Prostate gland (tissue), 2 donors: Measurements from ENCODE around the gene ANO5.

Source experiments
- CTCF ChIP-seq, 4 experiments: fragments of 200-600 bp in 2 of 4; fragments of 450-650 bp in 2 of 4; sonication (generic) in 2 of 4; IDR thresholded peaks; 1 replicate in 3 of 4; 2 replicates in 1 of 4; pipeline ENCODE4 v1.5.1; 2016 to 2019; ENCODE audit warnings: antibody characterized with exemption in 4 of 4, mild to moderate bottlenecking in 2 of 4, moderate library complexity in 2 of 4
- POLR2A ChIP-seq: fragments of 450-650 bp; IDR thresholded peaks from one replicate; pipeline ENCODE4 v1.6.1; 2016; ENCODE audit warnings: antibody characterized with exemption, mild to moderate bottlenecking

GRCh38 chr11:22161489-22161888, 31.4 kb upstream of the ANO5 start:
- TF ChIP-seq POLR2A (no peak), CTCF (IDR thresholded peaks at IDR 0.05) (no peak)
